H1 (cell line): ENCODE results near the gene TRIM7. TPM values are rescaled to one million over a fixed set of nuclear protein-coding genes. Genes with fewer than 3 reads are reported as not detected.

Experiments
- CTCF ChIA-PET: fragments of 300-600 bp; sonication (Branson Sonifier 250); formaldehyde crosslinking; loops from one replicate; lab custom pipeline; 2021; ENCODE audit not compliant: partially characterized antibody; lab: Charles Lee
- POLR2A ChIA-PET: fragments of 300-600 bp; sonication (Branson Sonifier 250); formaldehyde crosslinking; loops from one replicate; lab custom pipeline; 2021; ENCODE audit warnings: inconsistent platforms; ENCODE audit not compliant: partially characterized antibody; lab: Charles Lee
- DNase-seq, 2 experiments: peaks; one replicate each; pipeline versions ENCODE4 v3.0.0 to v3.0.0-alpha.2; 2010 to 2022; ENCODE audit warnings: low spot score in 2 of 2, low read depth in 1 of 2, mixed read lengths in 1 of 2
- FAIRE-seq: peaks from 2 replicates; lab custom pipeline; 2011; peaks lifted over from hg19 to GRCh38; lab: Jason Lieb, UNC
- H2AFZ ChIP-seq: 2 replicates; pipeline ENCODE4 v1.8.1; 2012; ENCODE audit warnings: low read length, inconsistent platforms
- H2AK5ac ChIP-seq: 2 replicates; pipeline ENCODE4 v1.6.1; 2013; ENCODE audit warnings: low read depth, low read length
- H2BK120ac ChIP-seq: replicated peaks from 2 replicates; pipeline ENCODE3; 2013; ENCODE audit warnings: low read depth, low read length, inconsistent platforms
- H2BK12ac ChIP-seq: 2 replicates; pipeline ENCODE4 v1.6.1; 2013; ENCODE audit warnings: low read depth, low read length
- H2BK15ac ChIP-seq: 2 replicates; pipeline ENCODE4 v1.6.1; 2013; ENCODE audit warnings: low read length
- H2BK20ac ChIP-seq: 2 replicates; pipeline ENCODE4 v1.6.1; 2013; ENCODE audit warnings: low read length
- H2BK5ac ChIP-seq: 2 replicates; pipeline ENCODE4 v1.6.1; 2013; ENCODE audit warnings: low read depth, low read length
- H3K14ac ChIP-seq: 2 replicates; pipeline ENCODE4 v1.6.1; 2013; ENCODE audit warnings: inconsistent platforms; ENCODE audit not compliant: insufficient read length
- H3K18ac ChIP-seq: 2 replicates; pipeline ENCODE4 v1.6.1; 2013; ENCODE audit warnings: low read length; ENCODE audit errors: extremely low read depth
- H3K23ac ChIP-seq: 2 replicates; pipeline ENCODE4 v1.6.1; 2013; ENCODE audit warnings: inconsistent platforms; ENCODE audit not compliant: insufficient read length
- H3K23me2 ChIP-seq: 2 replicates; pipeline ENCODE4 v1.6.1; 2013; ENCODE audit warnings: low read depth, low read length
- H3K27ac ChIP-seq: 2 replicates; pipeline ENCODE4 v1.6.1; 2011; ENCODE audit warnings: low read depth, low read length, inconsistent platforms
- H3K27me3 ChIP-seq, 4 experiments: replicated peaks in 1 of 4; 1 replicate in 1 of 4; 2 replicates in 3 of 4; pipeline versions ENCODE4 v1.6.1 to v1.8.1; 2011 to 2013; ENCODE audit warnings: low read length in 3 of 4, mild to moderate bottlenecking in 3 of 4, inconsistent platforms in 2 of 4, mixed read lengths in 2 of 4, moderate library complexity in 1 of 4; ENCODE audit not compliant: control insufficient read depth in 3 of 4, insufficient read depth in 3 of 4; ENCODE audit errors: extremely low read depth in 1 of 4
- H3K36me3 ChIP-seq, 4 experiments: 2 replicates each; pipeline versions ENCODE4 v1.6.1 to v1.8.1; 2011 to 2013; ENCODE audit warnings: mild to moderate bottlenecking in 4 of 4, low read length in 3 of 4, moderate library complexity in 2 of 4, control low read depth in 1 of 4, inconsistent platforms in 1 of 4; ENCODE audit not compliant: insufficient read depth in 4 of 4, control insufficient read depth in 2 of 4
- H3K4ac ChIP-seq: replicated peaks from 2 replicates; pipeline ENCODE3; 2013; ENCODE audit warnings: low read length, low read depth, mixed read lengths, inconsistent platforms; ENCODE audit not compliant: insufficient read length
- H3K4me1 ChIP-seq, 4 experiments: replicated peaks in 1 of 4; 1 replicate in 1 of 4; 2 replicates in 3 of 4; pipeline versions ENCODE4 v1.6.1 to v1.8.1; 2011 to 2013; ENCODE audit warnings: low read length in 3 of 4, inconsistent platforms in 2 of 4, mixed read lengths in 1 of 4; ENCODE audit not compliant: insufficient read depth in 4 of 4, control insufficient read depth in 3 of 4
- H3K4me2 ChIP-seq, 2 experiments: 2 replicates each; pipeline versions ENCODE4 v1.6.1 to v1.8.1; 2011 to 2013; ENCODE audit warnings: low read depth in 2 of 2, low read length in 2 of 2, control low read depth in 1 of 2, inconsistent platforms in 1 of 2, mild to moderate bottlenecking in 1 of 2; ENCODE audit not compliant: insufficient read depth in 1 of 2
- H3K4me3 ChIP-seq, 4 experiments: fragments of 200-600, 300-600 bp in 1 of 4; sonication (generic), shearing (Covaris generic), sonication (Bioruptor Twin) in 1 of 4; 2 replicates each; pipeline versions ENCODE4 v1.5.1 to v1.8.1; 2011 to 2016; ENCODE audit warnings: low read length in 4 of 4, low read depth in 3 of 4, control low read depth in 2 of 4, inconsistent platforms in 2 of 4, mild to moderate bottlenecking in 2 of 4, mixed read lengths in 1 of 4, moderate library complexity in 1 of 4; ENCODE audit not compliant: insufficient read depth in 2 of 4; ENCODE audit errors: extremely low read depth in 1 of 4
- H3K56ac ChIP-seq: replicated peaks from 2 replicates; pipeline ENCODE3; 2013; ENCODE audit warnings: low read depth, mild to moderate bottlenecking, mixed read lengths, low read length, inconsistent platforms; ENCODE audit not compliant: insufficient read length
- H3K79me1 ChIP-seq: 2 replicates; pipeline ENCODE4 v1.6.1; 2013; ENCODE audit warnings: low read depth, low read length, control low read depth
- H3K79me2 ChIP-seq, 2 experiments: 2 replicates each; pipeline versions ENCODE4 v1.6.1 to v1.8.1; 2012 to 2013; ENCODE audit warnings: low read length in 2 of 2, mild to moderate bottlenecking in 2 of 2, inconsistent platforms in 1 of 2; ENCODE audit not compliant: insufficient read depth in 2 of 2, control insufficient read depth in 1 of 2
- H3K9ac ChIP-seq, 4 experiments: replicated peaks in 1 of 4; 1 replicate in 1 of 4; 2 replicates in 3 of 4; pipeline versions ENCODE4 v1.6.1 to v1.8.1; 2011 to 2013; ENCODE audit warnings: low read depth in 3 of 4, low read length in 3 of 4, control low read depth in 2 of 4, mild to moderate bottlenecking in 2 of 4, moderate library complexity in 2 of 4, inconsistent platforms in 1 of 4; ENCODE audit errors: extremely low read depth in 1 of 4
- H3K9me3 ChIP-seq, 2 experiments: 2 replicates each; pipeline versions ENCODE4 v1.6.1 to v1.8.1; 2012 to 2013; ENCODE audit warnings: mild to moderate bottlenecking in 2 of 2, moderate library complexity in 2 of 2, control low read depth in 1 of 2, inconsistent platforms in 1 of 2, low read depth in 1 of 2, low read length in 1 of 2, mixed read lengths in 1 of 2; ENCODE audit not compliant: insufficient read depth in 2 of 2
- H4K20me1 ChIP-seq, 2 experiments: replicated peaks in 1 of 2; 2 replicates each; pipeline versions ENCODE3 to v1.8.1; 2011 to 2013; ENCODE audit warnings: inconsistent platforms in 2 of 2, low read length in 2 of 2, mild to moderate bottlenecking in 1 of 2; ENCODE audit not compliant: insufficient read depth in 2 of 2, control insufficient read depth in 1 of 2
- H4K5ac ChIP-seq: 2 replicates; pipeline ENCODE4 v1.6.1; 2013; ENCODE audit warnings: low read length, low read depth, mixed read lengths, inconsistent platforms; ENCODE audit not compliant: insufficient read length
- H4K8ac ChIP-seq: 2 replicates; pipeline ENCODE4 v1.8.0; 2013; ENCODE audit warnings: mild to moderate bottlenecking, moderate library complexity, low read length, inconsistent platforms; ENCODE audit not compliant: insufficient read depth; ENCODE audit errors: extremely low read depth
- H4K91ac ChIP-seq: replicated peaks from 2 replicates; pipeline ENCODE3; 2013; ENCODE audit warnings: low read length, mixed read lengths, inconsistent platforms; ENCODE audit not compliant: insufficient read length
- BCL11A ChIP-seq, 2 experiments: IDR thresholded peaks; one replicate each; pipeline ENCODE4 v1.6.1; 2011; ENCODE audit warnings: low read depth in 2 of 2, low read length in 2 of 2, mild to moderate bottlenecking in 2 of 2
- CBX5 ChIP-seq: fragments of 300-800, 300-1000 bp; sonication (generic); IDR thresholded peaks from 2 replicates; pipeline ENCODE4 v1.7.1; 2016; ENCODE audit warnings: antibody characterized with exemption, low read length, low read depth
- CBX8 ChIP-seq: fragments of 300-800, 300-1000 bp; sonication (generic); IDR thresholded peaks from 2 replicates; pipeline ENCODE4 v1.7.1; 2016; ENCODE audit warnings: low read depth, low read length, borderline replicate concordance
- EP300 ChIP-seq, 2 experiments: IDR thresholded peaks; 1 replicate in 1 of 2; 2 replicates in 1 of 2; pipeline ENCODE4 v1.6.1; 2011 to 2012; ENCODE audit warnings: low read depth in 2 of 2, low read length in 2 of 2, mild to moderate bottlenecking in 2 of 2, borderline replicate concordance in 1 of 2, inconsistent platforms in 1 of 2, moderate library complexity in 1 of 2
- EZH2 ChIP-seq: fragments of 200-600 bp; sonication (generic); IDR thresholded peaks from 2 replicates; pipeline ENCODE4 v1.7.1; 2012; ENCODE audit warnings: low read depth, mild to moderate bottlenecking, moderate library complexity, low read length, inconsistent platforms; ENCODE audit not compliant: severe bottlenecking
- KDM4A ChIP-seq: IDR thresholded peaks from one replicate; pipeline ENCODE4 v1.7.1; 2012; ENCODE audit warnings: low read depth, mild to moderate bottlenecking, moderate library complexity, low read length, inconsistent platforms; ENCODE audit not compliant: severe bottlenecking
- RBBP5 ChIP-seq: IDR thresholded peaks from 2 replicates; pipeline ENCODE4 v1.7.1; 2012; ENCODE audit warnings: low read depth, mild to moderate bottlenecking, inconsistent platforms, low read length, moderate library complexity, borderline replicate concordance
- RFX5 ChIP-seq: IDR thresholded peaks from 2 replicates; pipeline ENCODE4 v1.6.1; 2011; ENCODE audit warnings: low read depth, low read length, improper control_type of control experiment, borderline replicate concordance
- TAF1 ChIP-seq: IDR thresholded peaks from 2 replicates; pipeline ENCODE4 v1.6.1; 2011; ENCODE audit warnings: mild to moderate bottlenecking, low read depth, low read length
- TCF12 ChIP-seq: IDR thresholded peaks from 2 replicates; pipeline ENCODE4 v1.6.1; 2011; ENCODE audit warnings: low read depth, mild to moderate bottlenecking, low read length
- YY1 ChIP-seq: IDR thresholded peaks from 2 replicates; pipeline ENCODE4 v1.6.1; 2011; ENCODE audit warnings: low read depth, mild to moderate bottlenecking, low read length
- WGBS, 2 experiments: shearing (Covaris generic) in 1 of 2; methylation state at CpG; one replicate each; pipeline versions ENCODE4 v1.1.6 to v1.1.7; 2013 to 2015; ENCODE audit warnings: low lambda C conversion rate in 2 of 2, mixed read lengths in 2 of 2, inconsistent platforms in 1 of 2, low coverage in 1 of 2, missing lambda C conversion rate in 1 of 2; ENCODE audit not compliant: insufficient replicate concordance in 2 of 2, insufficient coverage in 1 of 2, insufficient read length in 1 of 2; ENCODE audit errors: extremely low coverage in 1 of 2, missing lambda C conversion rate in 1 of 2; 5-methylcytosine and 5-hydroxymethylcytosine counted together
- polyA plus RNA-seq, 7 experiments: library from polyadenylated mRNA; depleted of rRNA in 3 of 7; stranded (reverse) in 5 of 7; unstranded in 2 of 7; fragments of >200 nt in 5 of 7; fragments of 200-250 nt in 2 of 7; gene quantifications; 1 replicate in 5 of 7; 2 replicates in 1 of 7; 4 replicates in 1 of 7; pipeline versions ENCODE4 v1.2.1 to v1.2.3, GENCODE V29; 2011 to 2013; ENCODE audit warnings: missing spikeins in 2 of 7, mixed read lengths in 2 of 7
- total RNA-seq: library from RNA; stranded (reverse); fragmentation: NEBNext Ultra II Directional; extraction: Animal tissue kit (Norgen Biotek cat#: 25700); gene quantifications from 2 replicates; pipeline ENCODE4 v1.2.1, GENCODE V29; 2021
- TF ChIP-seq, protein P1 (sequence below), 3 experiments: IDR thresholded peaks; 1 replicate in 2 of 3; 2 replicates in 1 of 3; pipeline versions ENCODE4 v1.5.1 to v1.6.1; 2011; ENCODE audit warnings: low read length in 3 of 3, mild to moderate bottlenecking in 3 of 3, inconsistent platforms in 2 of 3, low read depth in 1 of 3, moderate library complexity in 1 of 3; ENCODE audit not compliant: insufficient read depth in 1 of 3; ENCODE audit errors: control extremely low read depth in 1 of 3

The TRIM7 gene
- total and polyA plus RNA-seq, 2 of the 8 experiments (the other 6 are each of a cell fraction or from before 2014, with no cell fraction given): 0.36 to 0.47 TPM

DNA sequence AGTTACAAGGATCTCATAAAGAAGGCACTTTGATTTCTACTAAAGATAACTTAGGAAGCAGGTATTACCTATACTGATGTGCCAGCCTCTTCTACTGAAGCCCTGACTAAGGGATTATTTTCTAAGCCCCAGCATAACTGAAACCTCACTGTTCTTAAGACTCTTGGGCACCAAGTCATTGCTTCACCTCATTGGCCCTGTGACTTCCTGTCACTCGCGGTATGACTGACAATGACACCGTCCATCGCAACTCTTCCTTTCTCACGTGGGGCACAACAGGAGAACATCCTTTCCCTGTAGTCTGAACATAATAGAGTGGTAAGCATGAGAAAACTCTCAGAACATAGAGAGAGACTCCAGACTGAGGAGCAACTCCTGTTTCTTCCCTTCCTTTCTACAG is 51.2 kb downstream of the TRIM7 start:
- Histone ChIP-seq H3K9me3 (no peaks in the 10 kb centered on the region), H3K23ac (no peak overlapping the region), H3K18ac (no peak overlapping the region), H3K36me3 (no peaks in the 10 kb centered on the region; a peak in 1 of 8 replicates), H3K4ac (no peak overlapping the region), H3K27ac (no peak overlapping the region), H3K4me1 (peaks cover 0 to 6% (median 1%) of the 10 kb centered on the region in 4 experiments; a peak in 4 of 7 replicates), H4K20me1 (no peaks in the 10 kb centered on the region), H3K9ac (no peak overlapping the region), H4K91ac (no peak overlapping the region), H3K23me2 (no peaks in the 10 kb centered on the region), H3K79me1 (no peaks in the 10 kb centered on the region), H4K5ac (no peak overlapping the region), H2BK20ac (no peak overlapping the region), H2AFZ (no peak overlapping the region), H2BK5ac (no peak overlapping the region), H3K27me3 (no peaks in the 10 kb centered on the region), H3K4me2 (no peak overlapping the region), H2AK5ac (no peak overlapping the region), H3K14ac (no peak overlapping the region), H2BK12ac (no peak overlapping the region), H2BK120ac (no peak overlapping the region), H2BK15ac (no peak overlapping the region), H3K4me3 (no peak overlapping the region), H3K79me2 (no peaks in the 10 kb centered on the region), H3K56ac (no peak overlapping the region), H4K8ac (no peak overlapping the region)
- 85% methylated on average over 5 of the region's 5 CpGs; no CpG with 5 or more reads in 1 of the 2 experiments for WGBS, 2 experiments
- ChIA-PET CTCF (no interaction called here), POLR2A (no interaction called here)
- DNase-seq: no peak
- no peak for FAIRE-seq
- TF ChIP-seq CBX8 (no peak), TAF1 (no peak), YY1 (no peak), RBBP5 (no peak), RFX5 (no peak), CBX5 (no peak), KDM4A (no peak), EZH2 (no peak), TCF12 (no peak), BCL11A (IDR thresholded peaks at IDR 0.05; ENCODE audit: low read depth in 2 of 2, low read length in 2 of 2) (no peak), EP300 (IDR thresholded peaks at IDR 0.05; ENCODE audit: borderline replicate concordance in 1 of 2, low read depth in 2 of 2, low read length in 2 of 2) (no peak)
- TF ChIP-seq, protein P1, sequence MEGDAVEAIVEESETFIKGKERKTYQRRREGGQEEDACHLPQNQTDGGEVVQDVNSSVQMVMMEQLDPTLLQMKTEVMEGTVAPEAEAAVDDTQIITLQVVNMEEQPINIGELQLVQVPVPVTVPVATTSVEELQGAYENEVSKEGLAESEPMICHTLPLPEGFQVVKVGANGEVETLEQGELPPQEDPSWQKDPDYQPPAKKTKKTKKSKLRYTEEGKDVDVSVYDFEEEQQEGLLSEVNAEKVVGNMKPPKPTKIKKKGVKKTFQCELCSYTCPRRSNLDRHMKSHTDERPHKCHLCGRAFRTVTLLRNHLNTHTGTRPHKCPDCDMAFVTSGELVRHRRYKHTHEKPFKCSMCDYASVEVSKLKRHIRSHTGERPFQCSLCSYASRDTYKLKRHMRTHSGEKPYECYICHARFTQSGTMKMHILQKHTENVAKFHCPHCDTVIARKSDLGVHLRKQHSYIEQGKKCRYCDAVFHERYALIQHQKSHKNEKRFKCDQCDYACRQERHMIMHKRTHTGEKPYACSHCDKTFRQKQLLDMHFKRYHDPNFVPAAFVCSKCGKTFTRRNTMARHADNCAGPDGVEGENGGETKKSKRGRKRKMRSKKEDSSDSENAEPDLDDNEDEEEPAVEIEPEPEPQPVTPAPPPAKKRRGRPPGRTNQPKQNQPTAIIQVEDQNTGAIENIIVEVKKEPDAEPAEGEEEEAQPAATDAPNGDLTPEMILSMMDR (IDR thresholded peaks at IDR 0.05; ENCODE audit: control extremely low read depth in 1 of 3, insufficient read depth in 1 of 3, low read depth in 1 of 3, low read length in 3 of 3): no peak
